Esophagus muscularis mucosa (tissue), 3 donors: ENCODE data around the gene PACSIN1.
"Not testable (repeated sequence)": the region's sequence is repeated elsewhere in the genome, so short reads cannot be mapped to it uniquely, and the experiment has no call there.

Source experiments
- CTCF ChIP-seq, 3 experiments: fragments of 200-600 bp in 2 of 3; fragments of 450-650 bp in 1 of 3; sonication (generic) in 2 of 3; IDR thresholded peaks; one replicate each; pipeline ENCODE4 v1.5.1; 2017 to 2019; ENCODE audit warnings: antibody characterized with exemption in 3 of 3, mild to moderate bottlenecking in 2 of 3, moderate library complexity in 1 of 3
- POLR2A ChIP-seq: fragments of 450-650 bp; IDR thresholded peaks from one replicate; pipeline ENCODE4 v1.6.1; 2017; ENCODE audit warnings: antibody characterized with exemption, moderate library complexity, mild to moderate bottlenecking, low read depth
- POLR2AphosphoS5 ChIP-seq, 2 donors: sonication (generic); formaldehyde crosslinking; IDR thresholded peaks; one replicate each; pipeline ENCODE4 v1.6.1; 2017; ENCODE audit warnings: antibody characterized with exemption in 2 of 2

DNA sequence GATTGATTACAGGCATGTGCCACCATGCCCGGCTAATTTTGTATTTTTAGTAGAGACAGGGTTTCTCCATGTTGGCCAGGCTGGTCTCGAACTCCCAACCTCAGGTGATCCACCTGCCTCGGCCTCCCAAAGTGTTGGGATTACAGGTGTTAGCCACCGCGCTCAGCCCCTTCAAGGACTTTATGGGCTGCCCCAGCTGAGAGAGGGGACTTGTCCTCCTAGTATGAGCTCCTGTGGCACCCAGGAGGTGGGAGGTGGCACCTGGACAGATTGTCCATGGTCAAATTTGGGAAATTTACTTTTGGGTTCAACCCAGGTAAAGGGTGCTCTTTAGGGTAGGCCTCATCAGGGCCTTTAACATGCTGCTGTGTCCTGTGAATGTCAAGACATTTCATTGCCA is 17.9 kb downstream of the PACSIN1 start:
- not testable (repeated sequence) for TF ChIP-seq CTCF (IDR thresholded peaks at IDR 0.05); POLR2A; POLR2AphosphoS5 (IDR thresholded peaks at IDR 0.05)
